CD4-positive, alpha-beta T cell treated with Interleukin-4 for 1 hour (primary cell): ENCODE measurements around the gene ITGA8.
"Not testable (repeated sequence)": the region's sequence is repeated elsewhere in the genome, so short reads cannot be mapped to it uniquely, and the experiment has no call there.

ENCODE experiments used
- DNase-seq, 2 donors: peaks; one replicate each; pipeline ENCODE4 v3.0.0-alpha.2; 2020 to 2022

The ITGA8 gene

DNA sequence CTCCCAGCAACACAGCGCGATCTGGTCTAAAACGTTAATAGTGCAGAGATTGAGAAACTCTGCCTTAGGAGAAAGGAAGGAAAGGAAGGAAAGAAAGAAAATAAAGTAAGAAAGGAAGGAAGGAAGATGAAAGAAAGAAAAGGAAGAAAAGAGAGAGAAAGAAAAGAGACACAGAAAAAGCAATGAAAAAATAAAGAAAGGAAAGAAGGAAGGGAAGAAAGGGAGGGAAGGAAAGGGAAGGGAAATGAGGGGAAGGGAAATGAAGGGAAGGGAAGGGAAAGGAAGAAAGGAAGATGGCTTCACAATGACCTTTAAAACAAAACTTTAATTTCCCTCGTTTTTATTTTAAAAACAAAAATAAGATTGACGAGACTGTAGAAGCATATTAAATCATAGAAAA is 173.1 kb downstream of the ITGA8 start:
- DNase-seq, result no peak

DNA sequence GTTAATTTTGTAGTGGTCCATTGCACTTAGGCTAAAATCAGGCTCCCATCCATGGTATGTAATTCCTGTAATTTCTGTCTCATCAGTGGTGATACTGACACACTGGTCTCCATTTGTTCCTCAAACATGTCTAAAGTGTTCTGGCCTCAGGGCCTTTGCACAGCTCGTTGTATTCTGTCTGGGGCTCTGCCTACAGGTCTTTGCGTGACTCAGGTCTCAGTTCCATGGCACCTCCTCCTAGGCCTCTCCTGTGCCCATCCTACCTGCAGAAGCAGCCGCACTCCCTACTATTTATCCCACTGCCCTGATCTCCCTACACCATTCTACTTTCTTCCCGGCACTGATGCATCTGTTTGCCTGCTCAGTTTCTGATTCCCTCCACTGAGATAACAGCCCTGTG is 173.8 kb downstream of the ITGA8 start:
- no peak for DNase-seq

DNA sequence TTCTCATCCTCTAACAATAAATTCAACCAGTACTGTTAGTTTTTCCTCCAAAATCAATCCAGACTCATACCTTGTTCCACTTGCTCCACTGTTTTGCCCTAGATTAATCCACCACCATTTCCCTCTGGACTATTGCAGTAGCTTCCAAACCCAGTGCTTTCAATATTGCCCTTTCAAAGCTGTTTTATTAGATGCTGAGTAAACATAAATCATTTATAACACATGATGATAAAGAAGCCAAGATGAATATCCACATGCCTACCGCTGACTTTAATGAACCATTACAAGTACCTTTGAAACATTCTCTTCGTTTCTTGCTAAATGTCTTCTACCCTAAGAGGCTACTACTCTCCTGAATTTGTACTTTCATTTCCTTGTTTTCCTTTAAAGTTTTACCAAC is 174.5 kb downstream of the ITGA8 start:
- no peak for DNase-seq

DNA sequence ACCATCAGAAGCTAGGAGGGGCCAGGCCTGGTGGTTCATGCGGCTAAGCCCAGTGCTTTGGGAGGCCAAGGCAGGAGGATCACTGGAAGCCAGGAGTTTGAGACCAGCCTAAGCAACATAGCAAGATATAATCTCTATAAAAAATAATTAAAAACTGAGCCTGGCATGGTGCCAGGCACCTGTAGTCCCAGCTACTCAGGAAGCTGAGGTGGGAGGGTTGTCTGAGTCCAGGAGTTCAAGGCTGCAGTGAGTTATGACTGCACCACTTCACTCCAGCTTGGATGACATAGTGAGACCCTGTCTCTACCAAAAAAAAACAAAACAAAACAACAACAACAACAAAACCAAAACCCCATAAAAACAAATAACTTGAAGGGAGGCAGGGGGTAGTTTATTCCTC is 175.7 kb downstream of the ITGA8 start:
- no peak for DNase-seq

DNA sequence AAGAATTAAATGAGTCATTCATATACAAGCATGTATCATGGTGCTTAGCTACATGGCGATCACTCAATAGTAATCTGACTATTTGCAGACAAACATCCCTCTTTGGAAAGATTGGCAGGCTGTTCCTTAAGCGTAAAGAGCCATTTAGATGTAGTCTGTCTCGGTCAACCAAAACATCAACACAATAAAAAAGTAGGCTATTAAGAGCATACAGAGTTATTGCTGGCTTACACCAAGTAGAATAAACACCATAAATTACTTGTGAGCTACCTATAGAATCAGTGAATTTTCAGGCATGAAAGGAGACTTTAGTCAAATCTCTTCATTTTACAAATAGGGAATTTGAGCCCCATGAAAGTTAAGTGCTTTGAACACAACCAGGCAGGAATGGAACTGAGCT is 176.9 kb downstream of the ITGA8 start:
- DNase-seq, result no peak

DNA sequence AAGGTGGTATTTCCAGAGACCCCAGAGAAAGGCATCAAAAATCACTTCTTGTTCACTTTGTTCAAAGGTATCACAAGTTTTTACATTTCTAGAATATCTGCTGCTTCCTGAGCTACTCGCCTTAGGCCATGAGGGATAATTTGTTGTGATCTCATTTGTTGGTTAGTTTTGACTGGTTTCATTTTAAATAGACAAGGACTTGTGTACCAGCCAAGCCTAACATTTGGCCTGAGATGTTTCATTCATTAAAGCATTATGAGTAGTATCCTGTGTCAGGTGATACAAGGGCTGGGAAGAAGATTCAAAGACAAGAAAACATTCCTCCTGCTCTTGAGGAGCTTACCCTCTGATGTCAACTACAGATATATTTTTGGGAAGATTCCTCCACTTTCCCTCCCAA is 178.3 kb downstream of the ITGA8 start:
- DNase-seq, result no peak

DNA sequence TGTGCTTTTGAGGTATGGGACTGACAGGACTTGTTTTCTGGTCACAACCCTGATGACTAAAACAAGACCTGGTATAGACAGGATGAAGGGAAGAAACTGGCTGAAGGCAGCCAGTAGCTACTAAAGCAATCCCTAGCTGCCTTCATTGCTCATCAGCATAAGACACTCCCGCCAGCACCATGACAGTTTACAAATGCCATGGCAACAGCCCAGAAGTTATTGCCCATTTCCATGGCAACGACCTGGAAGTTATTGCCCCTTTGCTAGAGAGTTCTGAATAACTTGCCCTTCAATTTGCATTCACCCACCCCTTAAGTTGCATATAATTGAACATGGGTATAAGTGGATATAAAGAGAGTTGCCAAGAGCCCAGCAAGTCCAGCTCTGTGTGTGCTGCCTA is 179.0 kb downstream of the ITGA8 start:
- DNase-seq, result no peak

DNA sequence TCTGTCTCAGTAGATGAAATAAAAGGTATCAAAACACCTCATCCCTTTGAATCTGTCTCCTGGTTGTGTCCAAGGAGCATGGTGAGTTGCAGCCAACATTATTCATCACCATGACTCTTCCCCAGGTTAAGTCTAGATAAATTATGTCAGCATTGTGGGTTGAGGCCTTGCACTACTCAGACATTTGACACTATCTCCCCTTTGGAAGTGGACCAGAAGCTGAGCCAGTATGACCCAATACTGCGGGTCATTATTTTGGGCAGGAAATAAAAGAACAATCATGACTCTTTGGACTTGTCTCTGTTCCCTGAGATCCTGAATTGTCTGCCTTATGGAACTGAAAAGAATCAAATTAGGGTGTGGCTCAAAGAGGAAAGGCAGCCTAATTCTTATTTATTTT is 180.5 kb downstream of the ITGA8 start:
- DNase-seq, result no peak

DNA sequence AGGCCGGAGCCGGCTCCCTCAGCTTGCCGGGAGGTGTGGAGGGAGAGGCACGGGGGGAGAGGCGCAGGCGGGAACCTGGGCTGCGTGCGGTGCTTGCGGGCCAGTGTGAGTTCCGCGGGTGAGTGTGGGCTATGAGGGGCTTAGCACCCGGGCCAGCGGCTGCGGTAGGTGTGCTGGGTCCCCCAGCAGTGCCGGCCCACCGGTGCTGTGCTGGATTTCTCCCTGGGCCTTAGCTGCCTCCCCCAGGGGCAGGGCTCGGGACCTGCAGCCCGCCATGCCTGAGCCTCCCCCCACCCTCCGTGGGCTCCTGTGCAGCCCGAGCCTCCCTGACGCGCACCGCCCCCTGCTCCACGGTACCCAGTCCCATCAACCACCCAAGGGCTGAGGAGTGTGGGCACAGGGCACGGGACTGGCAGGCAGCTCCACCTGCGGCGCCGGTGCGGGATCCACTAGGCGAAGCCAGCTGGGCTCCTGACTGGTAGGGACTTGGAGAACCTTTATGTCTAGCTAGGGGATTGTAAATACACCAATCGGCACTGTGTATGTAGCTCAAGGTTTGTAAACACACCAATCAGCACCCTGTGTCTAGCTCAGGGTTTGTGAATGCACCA is 184.7 kb downstream of the ITGA8 start:
- DNase-seq, result not testable (repeated sequence)

DNA sequence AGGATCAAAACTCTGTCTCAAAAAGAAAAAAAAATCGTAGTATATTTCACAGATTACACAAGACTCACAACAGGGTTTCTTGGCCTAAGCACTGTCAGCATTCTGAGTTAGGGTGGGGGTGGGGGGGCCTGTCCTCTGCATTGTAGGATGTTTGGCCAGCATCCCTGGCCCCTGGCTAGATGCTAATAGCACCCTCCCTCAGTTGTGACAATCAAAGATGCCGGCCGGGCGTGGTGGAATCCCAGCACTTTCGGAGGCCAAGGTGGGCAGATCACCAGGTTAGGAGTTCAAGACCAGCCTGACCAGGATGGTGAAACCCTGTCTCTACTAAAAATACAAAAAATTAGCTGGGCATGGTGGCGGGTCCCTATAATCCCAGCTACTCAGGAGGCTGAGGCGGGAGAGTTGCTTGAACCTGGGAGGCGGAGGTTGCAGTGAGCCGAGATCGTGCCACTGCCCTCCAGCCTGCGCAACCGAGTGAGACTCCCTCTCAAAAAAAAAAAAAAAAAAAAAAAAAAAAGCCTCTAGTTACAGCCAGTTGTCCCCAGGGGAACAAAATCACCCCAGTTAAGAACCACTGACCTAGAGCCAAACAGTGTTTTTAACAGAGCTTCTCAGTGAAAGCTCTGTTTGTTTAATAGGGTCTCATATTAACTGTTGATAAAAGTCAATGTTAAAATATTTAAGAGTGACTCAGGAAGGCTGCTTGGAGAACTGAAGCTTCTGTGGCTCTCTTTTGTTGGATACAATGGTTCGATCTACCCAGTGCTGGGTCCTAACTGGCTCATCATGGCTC is 187.6 kb downstream of the ITGA8 start:
- no peak for DNase-seq

DNA sequence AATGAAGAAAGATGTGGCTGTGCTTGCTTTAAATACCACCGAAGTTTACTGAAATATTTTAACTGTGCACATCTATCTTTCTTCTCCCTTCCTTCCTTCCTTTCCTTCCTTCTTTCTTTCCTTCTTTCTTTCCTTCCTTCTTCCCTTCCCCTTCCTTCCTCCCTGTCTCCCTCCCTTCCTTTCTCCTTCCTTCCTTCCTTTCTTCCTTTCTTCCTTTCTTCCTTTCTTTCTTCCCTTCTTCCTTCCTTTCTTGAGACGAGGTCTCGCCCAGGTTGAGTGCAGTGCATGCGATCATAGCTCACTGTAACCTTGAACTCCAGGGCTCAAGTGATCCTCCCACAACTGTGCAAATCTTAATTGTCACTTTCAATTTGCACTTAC is 190.9 kb downstream of the ITGA8 start:
- no peak for DNase-seq

DNA sequence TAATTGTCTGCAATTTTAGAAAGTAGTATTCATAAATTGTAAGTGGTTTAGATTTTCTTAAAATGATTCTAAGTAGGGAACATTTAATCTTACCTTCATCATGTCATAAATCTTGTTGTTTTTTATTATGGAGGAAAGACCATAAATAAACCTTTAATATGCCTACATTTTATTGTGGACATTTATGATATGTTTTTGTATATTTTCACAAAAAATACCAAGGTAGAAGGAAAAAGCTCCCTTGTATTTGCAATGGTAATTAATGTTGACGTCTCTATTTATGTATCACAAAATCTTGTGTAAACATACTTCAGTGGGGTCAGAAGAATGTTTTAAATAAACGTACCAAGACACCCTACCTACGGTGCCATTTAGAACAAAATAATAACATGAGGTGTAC is 193.0 kb downstream of the ITGA8 start:
- no peak for DNase-seq

DNA sequence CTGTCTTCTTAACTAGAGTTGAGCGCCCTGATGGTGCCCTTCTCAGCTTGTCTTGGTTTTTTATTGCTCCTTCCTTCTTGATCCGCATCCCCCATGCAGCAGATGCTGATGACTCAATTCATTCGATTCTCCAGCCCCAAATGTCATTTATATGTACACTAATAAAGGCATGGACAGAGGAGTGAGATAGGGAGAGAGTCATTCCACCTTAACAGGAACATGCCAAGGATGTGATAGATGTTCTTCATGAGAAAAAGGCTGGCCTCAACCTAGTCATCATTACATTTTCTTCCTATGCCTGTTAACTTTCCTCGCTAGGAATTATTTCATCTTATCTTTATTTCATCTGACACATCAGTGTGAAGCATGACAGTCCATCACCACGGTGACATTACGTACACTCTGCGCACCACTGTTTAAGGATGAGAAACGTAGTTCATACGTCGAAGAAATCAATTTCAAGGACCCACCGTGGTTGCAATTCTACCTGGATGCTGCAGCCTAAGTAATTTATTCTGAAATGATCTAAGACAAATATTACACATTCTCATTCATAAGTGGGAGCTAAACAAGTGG is 198.3 kb downstream of the ITGA8 start:
- no peak for DNase-seq

DNA sequence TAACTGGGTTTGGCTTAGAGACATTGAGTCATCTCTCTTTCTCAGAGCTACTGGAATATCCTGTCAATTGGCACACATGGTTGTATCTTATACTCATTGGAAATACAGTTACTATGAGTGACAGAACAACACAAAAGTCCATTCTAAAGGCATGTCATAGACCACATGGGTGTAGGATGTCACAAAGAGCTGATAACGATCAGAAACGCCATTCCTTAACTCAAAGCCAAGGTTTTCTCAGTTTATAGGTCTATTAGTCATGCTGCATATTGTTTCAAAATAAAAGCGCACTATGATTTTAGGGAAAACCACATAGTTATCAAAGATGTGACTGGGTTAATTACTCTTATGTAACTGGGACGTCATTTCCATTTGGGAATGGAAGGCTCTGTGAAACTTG is 201.5 kb downstream of the ITGA8 start:
- no peak for DNase-seq

DNA sequence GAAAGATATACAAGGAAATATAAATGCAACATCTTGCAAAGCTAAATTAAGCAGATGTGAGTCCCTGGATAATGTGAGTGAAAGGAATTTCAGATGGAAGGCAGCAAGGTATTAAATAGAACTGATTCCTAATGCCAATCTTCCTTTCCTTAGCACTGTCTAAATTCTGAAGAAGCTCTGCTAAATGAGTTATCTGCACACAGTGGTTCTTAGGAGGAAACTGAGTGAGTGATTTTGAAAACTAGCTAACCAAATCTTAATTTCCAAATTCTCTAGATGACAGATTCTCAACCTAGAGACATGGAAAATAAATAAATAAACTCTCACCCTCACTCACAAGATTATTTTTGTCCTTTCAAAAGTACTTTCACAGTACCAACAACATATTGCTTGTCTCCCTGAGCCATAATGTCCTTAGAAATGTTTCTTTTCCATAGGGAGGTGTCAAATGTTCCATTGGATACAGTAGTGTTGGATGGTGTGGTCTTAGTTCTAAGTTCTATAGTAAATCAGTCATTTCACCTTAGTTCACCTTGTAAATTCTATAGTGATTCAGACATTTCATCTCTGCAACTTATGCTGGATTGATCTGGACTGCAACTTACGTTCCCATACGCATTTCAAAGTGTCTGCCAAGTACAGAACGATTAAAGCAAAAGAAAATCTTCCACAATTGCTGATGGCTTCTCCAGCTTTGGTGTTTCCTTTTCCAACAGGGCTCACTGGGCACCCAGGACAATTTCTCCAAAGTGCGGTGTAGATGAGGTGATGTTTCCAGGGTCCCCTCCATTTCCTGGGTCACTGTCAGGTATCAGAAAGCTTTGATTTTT is 203.3 kb downstream of the ITGA8 start:
- no peak for DNase-seq

DNA sequence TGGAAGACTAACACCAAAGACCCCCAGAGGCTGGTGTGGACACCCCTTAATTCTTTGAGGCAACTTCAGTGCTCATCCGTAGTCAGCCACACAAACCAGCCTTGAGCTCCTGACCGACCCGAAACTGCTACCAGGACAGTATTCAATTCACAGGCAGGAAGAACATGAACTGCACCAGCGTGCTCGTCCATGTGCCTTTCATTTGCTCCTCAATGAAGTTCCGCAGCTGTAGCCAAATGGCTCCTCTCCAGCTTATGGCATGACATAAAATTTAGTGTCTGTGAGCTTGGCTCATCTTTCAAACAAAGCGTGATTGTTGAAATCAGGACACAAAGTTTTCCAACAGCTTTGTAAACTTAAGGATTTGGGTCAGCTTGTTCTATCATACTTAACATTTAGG is 204.5 kb downstream of the ITGA8 start:
- no peak for DNase-seq

DNA sequence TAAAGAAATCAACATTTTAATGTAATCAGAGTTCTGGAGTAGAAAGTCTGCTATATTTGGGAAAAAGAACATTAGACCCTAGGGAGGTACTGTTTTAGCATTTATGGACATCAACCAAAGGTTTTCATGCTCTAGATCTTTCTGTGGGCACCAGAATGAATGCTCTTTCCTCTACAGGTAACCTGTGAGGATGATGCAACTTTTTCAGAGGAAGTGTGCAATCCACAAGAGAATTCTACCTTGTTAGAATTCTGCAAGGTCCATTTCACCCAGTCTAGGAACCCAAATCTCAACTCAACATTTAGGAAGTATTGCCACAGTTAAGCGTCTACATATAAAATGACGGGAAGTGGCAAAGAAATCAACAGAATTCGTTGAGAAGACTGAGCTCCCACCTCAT is 208.8 kb downstream of the ITGA8 start:
- no peak for DNase-seq

DNA sequence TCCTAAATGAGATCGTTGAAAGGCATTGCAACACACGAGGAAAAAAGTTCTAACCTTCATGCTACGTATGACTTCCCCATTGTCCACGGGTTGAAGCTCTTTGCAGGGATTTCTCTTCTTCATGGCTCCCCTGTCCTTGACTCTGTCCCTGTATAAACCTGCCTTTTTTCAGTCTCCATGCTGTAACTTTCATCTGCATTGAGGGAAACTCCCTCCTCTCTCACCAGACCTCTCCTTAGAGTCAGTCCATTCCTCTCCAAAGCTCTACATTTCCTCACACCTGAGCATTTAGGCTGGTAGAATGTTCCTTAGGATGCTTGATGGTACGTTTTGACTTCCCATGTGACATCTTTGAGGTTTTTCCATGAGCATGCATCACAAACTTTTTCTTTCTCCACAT is 214.4 kb downstream of the ITGA8 start:
- no peak for DNase-seq

DNA sequence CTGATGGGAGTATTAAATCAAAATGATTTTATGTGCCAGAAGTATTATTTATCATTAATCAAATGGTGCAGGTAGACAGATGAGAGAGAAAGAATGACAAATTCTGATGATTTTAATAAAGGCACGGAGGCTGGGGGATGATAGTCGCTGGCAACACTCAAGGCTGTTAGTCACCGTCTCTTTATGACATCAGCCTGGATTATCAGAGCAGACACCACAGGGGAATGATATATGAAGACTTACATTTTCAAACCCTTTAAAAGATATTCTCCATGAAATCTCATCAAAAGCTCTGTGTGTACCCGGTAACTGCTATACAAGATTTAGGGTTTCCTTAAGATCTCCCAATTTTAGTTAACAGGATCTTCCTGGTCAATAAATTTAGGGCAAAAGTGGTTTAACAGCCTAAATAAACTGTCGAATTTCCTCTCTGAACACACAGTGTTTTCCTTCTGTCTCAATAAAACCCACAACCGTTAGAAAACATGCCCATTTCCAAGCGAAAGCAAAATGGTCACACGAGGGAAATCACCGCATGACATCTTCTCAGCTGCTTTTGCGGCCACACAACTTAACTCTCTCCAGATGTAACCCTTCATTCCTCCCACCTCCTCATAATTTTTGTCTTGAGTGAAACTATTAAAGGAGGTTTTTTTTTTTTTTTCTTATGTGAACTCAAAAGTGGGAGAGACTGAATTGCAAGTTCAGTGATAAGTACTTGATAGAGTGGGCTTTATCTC is 215.5 kb downstream of the ITGA8 start:
- DNase-seq, result no peak

DNA sequence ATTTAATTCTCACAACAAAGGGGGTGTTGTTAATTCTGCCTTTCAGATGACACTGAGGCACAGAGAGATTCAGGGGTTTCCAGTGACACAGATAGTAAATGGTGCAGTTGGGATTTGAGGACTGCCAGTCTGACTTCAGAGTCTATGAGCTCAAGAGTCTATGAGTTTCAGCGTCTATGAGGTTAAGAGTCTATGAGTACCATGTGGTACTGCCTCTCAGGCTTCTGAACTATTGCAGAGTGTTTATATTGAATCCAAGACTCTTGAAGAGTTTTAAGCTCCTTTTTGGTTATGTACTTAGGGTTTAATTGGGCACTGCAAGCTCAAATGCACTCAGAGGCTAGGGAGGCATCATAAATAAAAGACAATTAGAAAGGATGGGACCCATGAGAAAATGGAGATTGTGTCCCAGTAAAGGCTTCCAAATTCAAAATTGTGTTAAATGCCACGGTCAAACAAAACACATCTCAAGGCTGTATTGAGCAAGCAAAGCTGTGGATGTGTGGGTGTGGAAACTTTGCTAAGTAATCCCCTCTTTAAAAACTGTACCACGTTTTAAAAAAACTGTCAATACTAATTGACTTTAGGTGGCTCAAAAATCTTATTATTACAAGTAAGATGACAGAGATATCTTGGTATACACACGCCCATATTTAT is 224.7 kb downstream of the ITGA8 start:
- DNase-seq, result no peak

DNA sequence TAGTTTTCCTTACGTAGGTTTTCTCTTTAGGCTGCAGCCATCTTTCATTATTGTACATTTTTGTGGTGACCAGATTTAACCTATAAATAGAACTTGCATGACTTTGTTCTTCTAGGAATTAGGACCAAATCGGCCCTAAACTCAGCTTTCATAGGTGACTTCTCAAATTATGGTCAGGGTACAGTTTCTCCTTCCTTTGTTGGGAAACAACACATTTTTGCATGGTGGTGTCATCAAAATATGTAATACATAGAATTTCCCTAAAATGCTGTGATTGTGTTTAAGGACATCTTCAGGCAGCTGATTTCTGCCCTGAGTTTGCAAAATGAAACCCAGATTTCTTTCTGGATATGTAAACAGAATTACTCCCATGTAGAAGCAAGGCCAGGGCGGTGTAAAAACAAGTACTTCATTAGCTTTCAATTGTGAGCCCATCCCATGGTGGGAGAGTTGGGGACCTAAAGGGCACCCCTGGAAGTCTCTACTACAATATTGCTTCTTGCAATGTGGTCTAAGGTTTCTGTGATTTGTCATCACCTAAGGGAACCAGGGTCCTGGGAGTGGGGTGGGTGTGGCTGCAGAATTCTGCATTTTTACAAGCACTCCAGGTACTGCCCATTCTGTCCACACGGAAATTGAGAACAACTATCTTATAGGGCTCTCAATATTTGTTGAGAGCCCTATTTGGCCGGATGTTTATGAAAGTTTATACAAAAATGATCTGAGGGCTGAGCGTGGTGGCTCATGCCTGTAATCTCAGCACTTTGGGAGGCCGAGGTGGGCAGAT is 227.7 kb downstream of the ITGA8 start:
- DNase-seq, result no peak

DNA sequence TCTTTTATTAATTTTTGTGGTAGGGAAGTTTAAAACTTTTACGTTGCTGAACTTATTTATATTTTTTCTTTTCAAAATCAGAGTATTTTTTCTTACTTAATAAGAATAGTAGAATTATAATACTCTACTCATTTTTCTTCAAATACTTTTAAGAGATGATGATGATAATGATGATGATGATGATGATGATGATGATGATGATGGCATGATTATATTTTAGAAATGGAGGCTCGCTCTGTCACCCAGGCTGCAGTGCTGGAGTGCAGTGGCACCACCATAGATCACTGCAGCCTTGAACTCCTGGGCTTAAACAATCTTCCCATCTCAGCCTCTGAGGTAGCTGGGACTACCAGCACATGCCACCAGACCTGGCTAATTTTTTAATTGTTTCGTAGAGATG is 230.3 kb downstream of the ITGA8 start:
- no peak for DNase-seq
